Suprapubic skin (tissue), 4 donors: ENCODE results near the gene TOP1.

Experiments
- CTCF ChIP-seq, 2 donors: fragments of 200-600 bp in 1 of 2; fragments of 450-650 bp in 1 of 2; sonication (generic) in 1 of 2; IDR thresholded peaks; one replicate each; pipeline ENCODE4 v1.5.1; 2016 to 2019; ENCODE audit warnings: antibody characterized with exemption in 2 of 2, mild to moderate bottlenecking in 1 of 2, moderate library complexity in 1 of 2
- EP300 ChIP-seq: sonication (generic); formaldehyde crosslinking; IDR thresholded peaks from one replicate; pipeline ENCODE4 v1.6.1; 2017; ENCODE audit warnings: antibody characterized with exemption
- POLR2A ChIP-seq, 2 donors: fragments of 450-650 bp; IDR thresholded peaks; one replicate each; pipeline ENCODE4 v1.6.1; 2017; ENCODE audit warnings: antibody characterized with exemption in 2 of 2, mild to moderate bottlenecking in 2 of 2, moderate library complexity in 2 of 2
- POLR2AphosphoS5 ChIP-seq, 3 donors: sonication (generic); formaldehyde crosslinking; IDR thresholded peaks; one replicate each; pipeline ENCODE4 v1.6.1; 2017; ENCODE audit warnings: antibody characterized with exemption in 3 of 3

GRCh38 chr20:41049451-41049850 is 20.8 kb downstream of the TOP1 start:
- TF ChIP-seq CTCF (IDR thresholded peaks at IDR 0.05) (no peak), POLR2A (IDR thresholded peaks at IDR 0.05) (no peak), EP300 (no peak), POLR2AphosphoS5 (IDR thresholded peaks at IDR 0.05) (no peak)
